PC-9 (cell line): ENCODE data around the gene DGLUCY.

ENCODE experiments used
- CTCF ChIP-seq: fragments of 200-600 bp; sonication (generic); conservative IDR thresholded peaks from 2 replicates; pipeline ENCODE4 v1.6.1; 2017; ENCODE audit warnings: mixed run types, antibody characterized with exemption, mild to moderate bottlenecking, moderate library complexity
- EZH2 ChIP-seq: fragments of 200-600 bp; sonication (generic); IDR thresholded peaks from 2 replicates; pipeline ENCODE4 v1.8.0; 2017; ENCODE audit warnings: antibody characterized with exemption, low read depth

GRCh38 chr14:91202234-91202974, 88.5 kb downstream of the DGLUCY start:
- TF ChIP-seq CTCF, result no peak
- no peak for TF ChIP-seq EZH2
